Measurements from ENCODE around the gene POP4.
"Not testable (repeated sequence)": the region's sequence is repeated elsewhere in the genome, so short reads cannot be mapped to it uniquely, and the experiment has no call there.

- not testable (repeated sequence) for TF ChIP-seq POLR2AphosphoS5, CTCF, EP300 (IDR thresholded peaks at IDR 0.05)
These were observed 20.7 kb downstream of the POP4 start for GRCh38 chr19:29626832-29627231.

Data from suprapubic skin (tissue), 4 donors.